ENCODE measurements around the gene GPR68.
"Not testable (repeated sequence)": the region's sequence is repeated elsewhere in the genome, so short reads cannot be mapped to it uniquely, and the experiment has no call there.

Gene GPR68

DNA sequence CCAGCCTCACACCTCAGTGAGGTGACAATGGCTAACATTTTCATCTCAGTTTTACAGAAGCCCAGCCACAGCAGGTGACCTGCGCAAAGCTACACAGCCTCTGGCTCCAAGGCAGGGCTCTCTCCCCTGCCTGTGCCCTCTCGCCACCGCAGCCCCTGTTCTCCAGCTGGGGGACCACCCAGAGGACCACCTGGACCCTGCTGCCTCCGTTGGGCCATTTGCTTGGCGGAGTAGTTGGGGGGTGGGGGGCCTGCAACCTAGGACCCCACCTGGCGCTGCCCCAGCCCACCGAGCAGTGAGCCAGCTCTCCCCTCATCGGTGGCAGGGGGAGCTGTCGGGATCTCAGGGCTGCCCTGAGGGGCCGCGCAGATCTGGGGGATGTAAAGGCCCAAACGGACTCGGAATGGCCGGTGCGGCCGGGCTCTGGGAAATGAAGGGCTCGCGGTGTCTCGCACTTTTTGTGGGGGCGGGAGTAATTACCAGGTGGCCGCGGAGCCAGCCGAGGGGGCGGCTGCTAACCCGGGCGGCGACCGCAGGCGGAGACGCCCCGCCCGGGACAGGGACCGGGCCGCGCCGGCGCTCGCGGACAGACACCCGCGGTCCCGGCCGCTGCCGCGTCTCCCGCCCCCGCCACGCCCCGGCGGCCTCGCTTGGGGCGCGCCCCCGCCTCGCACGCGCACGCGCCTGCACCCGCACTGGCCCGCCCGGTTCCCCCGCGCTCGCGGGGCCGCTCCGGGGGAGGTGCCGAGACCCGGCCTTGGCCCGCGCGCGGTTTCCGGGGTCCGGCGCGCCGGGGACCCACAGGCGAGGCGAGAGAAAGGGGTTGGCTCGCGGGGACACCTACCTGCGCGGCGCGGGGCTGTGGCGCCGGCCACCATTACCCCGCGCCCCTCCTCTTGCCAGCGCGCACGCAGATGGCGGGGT is 8.6 kb upstream of the GPR68 start:
- DNase-seq (ENCODE audit: low read depth, low spot score), result no peak

DNA sequence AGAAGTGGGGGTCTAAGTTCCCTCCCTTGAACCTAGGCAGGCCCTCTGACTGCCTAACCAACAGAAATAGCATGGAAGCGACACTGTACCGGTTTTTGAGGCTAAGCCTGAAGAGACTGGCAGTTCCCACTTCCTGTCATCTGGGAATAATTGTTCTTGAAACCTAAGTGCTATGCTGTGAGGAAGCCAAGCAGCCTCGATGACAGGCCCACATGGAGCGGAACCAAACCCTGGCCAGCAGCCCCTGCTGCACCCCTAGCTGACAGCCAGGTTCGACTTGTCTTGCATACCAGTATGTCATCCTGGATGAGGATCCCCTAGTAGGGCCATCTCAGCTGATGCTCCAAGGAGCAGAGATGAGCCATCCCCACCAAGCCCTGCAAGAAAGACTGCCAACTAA is 6.4 kb upstream of the GPR68 start:
- DNase-seq (ENCODE audit: low read depth, low spot score), result no peak

DNA sequence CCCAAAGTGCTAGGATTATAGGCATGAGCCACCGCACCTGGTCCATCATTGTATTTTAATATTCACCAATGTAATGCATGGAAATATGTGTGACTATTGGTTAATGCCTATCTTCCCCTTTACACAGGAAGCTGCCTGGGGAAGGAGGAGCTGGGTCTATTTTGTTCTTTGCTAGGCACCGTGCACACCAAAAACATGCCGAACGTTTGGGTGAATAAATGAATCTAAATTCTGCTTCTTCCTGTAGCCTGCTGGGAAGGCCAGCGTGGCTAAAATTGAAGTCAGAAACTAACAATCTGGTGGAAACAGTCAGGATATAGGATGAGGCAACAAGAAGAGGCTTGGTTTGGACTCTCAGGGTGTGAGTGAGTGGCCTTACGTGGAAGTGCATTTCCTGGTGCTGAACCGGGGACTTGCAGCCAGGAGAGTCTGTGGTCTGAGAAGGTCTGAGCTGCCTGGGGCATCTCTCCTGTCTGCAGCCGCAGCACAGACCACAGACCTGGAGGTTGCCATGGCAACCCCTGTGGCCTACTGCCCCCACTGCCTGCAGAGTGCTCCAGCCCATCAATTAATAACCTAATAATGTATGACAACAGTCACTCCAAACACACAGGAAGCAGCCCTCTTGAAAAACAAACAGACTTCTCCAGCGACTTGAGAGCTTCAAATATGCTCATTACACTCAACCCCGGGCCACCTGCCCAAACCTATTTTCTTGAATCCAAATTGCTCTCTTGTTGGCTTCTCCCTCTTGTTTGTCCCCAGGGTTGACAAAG is 5.5 kb upstream of the GPR68 start:
- DNase-seq (ENCODE audit: low read depth, low spot score), result no peak

DNA sequence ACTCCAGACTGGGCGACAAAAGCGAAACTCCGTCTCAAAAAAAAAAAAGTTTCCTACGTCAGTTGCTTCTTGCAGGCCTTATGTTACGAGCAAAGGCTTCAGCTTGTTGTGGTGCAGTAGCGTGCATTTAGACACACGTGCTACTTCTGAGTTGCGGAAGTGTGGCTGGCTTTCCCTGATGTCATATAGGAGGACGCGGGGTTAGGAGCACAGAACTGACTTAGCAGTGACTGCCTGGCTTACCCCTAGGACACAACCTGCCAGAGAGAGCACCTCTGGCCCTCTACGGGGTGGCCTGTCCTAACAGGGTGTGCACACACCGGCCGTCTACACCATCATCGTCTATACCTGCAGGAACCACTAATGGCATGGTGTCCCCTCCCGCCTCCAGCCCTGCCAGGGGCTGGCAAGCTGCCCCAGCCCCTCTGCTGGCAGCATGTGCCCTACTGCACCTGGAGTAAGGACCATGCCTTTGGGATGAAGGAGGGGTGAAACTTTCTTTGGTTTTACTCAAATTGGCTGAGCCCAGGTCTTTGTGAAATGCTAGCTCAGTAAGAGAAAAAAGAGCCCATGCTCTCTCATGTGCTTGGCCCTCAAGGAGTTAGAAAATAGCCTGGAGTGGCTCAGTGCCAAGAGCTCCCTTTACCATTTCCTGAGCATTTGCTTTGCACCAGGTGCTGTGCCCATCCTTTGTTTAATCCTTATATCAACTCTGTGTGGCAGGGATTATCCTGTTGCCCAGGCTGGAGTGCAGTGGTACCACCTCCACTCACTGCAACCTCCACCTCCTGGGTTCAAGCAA is 1.7 kb upstream of the GPR68 start:
- no peak for DNase-seq (ENCODE audit: low read depth, low spot score)

DNA sequence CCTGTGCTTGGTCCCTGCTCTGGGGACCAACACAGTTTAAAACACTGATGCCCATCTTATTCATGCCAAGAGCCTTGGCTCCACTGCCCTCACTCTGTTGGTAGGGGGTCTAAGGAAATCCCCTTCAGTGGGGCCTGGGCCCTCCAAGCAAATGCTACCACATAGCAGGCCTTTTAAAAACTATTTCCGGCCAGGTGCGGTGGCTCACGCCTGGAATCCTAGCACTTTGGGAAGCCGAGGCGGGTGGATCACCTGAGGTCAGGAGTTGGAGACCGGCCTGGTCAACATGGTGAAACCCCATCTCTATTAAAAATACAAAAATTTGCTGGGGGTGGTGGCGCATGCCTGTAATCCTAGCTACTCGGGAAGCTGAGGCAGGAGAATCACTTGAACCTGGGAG is 1.1 kb upstream of the GPR68 start:
- not testable (repeated sequence) for DNase-seq (ENCODE audit: low read depth, low spot score)

DNA sequence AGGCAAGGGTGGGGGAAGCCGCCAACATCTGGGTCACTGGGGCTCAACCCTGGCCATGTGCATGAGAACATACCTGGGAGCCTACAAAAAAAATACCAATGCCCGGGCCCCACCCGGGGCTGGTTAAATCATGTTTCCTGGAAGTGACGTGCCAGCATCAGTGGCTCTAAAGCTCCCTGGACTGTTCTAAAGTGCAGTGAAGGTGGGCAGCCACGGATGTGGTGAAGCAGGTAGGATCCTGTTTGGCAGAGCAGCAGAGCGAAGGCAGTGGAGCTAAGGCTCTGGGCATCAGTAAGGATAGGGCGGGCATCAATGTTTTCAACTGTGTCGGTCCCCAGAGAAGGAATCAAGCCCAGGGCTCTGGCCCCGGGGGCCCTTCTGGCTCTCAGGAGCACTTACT is 525 bp upstream of the GPR68 start:
- no peak for DNase-seq (ENCODE audit: low read depth, low spot score)

DNA sequence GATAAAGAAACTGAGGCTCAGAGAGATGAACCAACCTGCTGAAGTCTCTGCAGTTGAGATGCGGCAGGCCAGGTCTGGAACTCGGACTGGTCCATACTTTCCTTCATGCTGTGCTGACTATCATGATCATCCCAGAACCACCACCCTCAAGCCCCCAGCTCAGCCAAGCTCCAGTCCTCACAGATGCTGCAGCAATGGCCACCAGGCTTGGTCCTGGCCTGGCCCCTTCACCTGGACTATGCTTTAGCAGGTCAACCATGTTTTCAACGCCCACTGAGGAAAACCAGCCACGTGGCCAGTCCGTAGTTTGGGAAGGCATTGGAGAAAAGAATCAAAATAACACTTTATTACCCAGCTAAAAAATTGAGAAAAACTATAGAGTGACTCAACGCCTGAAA is 1.4 kb downstream of the GPR68 start:
- DNase-seq (ENCODE audit: low read depth, low spot score), result no peak

DNA sequence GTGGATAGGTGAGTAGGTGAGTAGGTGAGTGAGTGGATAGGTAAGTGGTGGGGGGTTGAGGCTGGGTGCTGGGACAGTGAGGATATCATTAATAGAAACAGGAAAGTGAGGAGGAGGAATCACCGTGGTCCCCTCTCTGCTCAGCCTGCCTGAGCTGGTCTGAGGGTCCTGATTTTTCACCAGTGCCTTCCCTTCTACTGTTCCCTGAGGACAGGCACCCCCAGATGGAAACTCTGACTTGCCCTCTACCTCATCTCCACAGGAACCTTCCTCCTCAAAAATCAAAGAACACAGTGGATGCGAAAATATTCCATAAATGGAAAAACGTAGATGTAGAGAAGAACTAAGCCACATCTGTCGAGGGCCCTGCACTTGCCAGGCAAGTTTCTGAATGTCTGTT is 1.9 kb downstream of the GPR68 start:
- DNase-seq (ENCODE audit: low read depth, low spot score), result no peak

DNA sequence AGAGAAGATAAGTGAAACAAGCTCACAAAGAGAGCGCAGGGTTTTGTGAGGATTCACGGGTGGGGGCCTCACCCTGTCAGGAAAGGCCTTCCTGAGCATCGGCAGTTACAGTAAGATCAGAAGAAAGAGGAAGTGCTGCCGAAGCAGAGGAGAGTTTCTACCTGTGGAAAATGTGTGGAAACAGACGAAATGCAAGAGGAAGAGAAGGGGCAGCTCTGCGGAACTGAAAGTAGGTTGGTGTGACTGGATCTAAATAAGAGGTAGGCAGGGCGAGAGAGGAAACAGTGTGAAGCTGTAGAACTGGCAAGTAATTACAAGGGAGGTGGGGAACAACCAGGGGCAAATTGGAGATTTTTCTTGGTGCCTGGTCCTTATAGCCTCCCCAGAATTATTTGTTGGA is 2.6 kb downstream of the GPR68 start:
- no peak for DNase-seq (ENCODE audit: low read depth, low spot score)

DNA sequence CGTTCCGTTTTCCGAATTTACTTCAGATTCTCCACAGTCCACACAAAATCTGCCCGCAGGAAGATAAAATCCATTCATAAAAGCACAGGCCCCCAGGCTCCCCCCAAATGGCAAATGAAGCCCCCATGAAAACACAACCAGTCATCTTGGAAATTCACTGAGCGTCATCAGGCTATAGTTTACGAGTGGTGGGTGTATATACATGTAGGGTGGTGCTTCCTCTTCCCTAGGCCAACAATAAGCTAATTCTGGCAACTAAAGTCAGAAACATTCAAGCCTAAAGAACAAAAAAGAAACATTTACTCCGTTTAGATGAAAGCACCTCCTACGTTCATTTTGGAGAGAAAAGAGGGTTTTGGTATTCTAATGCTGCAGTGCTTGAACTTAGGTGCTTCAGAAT is 5.8 kb downstream of the GPR68 start:
- no peak for DNase-seq (ENCODE audit: low read depth, low spot score)

DNA sequence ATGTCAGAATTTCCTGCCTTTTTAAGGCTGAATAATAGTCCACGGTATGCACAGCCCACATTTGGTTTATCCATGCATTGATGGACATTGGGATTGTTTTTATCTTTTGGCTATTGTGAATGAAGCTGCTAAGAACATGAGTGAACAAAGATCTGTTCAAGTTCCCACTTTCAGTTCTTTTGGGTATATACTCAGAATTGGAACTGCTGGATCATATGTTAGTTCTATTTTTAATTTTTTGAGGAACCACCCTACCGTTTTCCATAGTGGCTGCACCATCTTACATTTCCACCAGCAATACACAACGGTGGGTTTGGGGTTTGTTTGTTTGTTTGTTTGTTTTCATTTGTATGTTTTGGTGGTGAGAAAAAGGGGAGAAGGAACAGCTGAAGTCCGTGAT is 6.4 kb downstream of the GPR68 start:
- no peak for DNase-seq (ENCODE audit: low read depth, low spot score)

DNA sequence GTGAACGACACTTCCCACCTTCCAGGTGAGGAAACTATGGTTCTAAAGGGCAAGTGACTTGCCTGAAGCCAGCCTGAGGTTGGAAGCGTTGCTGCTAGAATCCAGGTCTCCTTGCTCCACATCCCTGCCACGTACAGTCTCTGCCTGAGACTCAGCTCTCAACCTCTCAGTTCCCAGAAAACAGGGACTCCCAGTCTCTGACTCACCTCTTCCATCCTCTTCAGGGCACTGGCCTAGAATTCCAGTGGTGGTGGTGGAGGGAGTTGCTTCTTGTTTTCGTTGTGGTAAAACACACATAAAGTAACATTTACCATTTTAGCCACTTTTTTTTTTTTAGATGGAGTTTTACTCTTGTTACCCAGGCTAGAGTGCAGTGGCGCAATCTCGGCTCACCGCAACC is 7.3 kb downstream of the GPR68 start:
- no peak for DNase-seq (ENCODE audit: low read depth, low spot score)

DNA sequence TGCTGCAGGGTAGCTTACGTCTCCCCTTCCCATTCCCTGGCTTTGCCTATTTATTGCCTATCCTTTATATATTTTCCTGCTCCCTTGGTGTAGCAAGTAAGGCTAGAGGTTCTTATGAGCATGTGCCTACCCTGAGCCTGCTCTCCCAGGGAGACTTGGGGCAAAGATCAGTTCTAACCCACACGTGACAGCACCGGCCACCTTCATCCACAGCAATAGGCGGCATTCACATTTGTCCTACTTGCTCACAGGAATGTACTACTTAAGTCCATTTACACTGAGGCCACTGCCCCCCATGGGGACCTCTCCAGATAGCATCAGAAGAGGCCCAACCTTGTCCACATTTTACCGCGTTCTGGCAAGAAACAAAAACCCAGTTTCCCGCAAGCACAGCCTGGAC is 8.7 kb downstream of the GPR68 start:
- DNase-seq (ENCODE audit: low read depth, low spot score), result no peak

DNA sequence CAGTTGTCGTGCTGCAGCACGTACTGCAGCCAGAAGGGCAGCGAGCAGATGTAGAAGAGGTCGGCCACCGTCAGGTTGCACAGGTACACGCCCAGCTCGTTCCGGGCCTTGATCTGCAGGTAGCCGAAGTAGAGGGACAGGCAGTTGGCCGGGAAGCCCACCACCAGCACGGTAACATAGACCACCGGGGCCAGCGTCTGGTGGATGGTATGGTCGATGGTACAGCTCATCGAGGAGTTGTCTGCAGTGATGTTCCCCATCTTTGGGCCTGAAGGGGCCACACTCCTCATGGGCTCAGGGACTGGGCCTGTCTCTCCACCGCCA is 9.8 kb downstream of the GPR68 start:
- no peak for DNase-seq (ENCODE audit: low read depth, low spot score)

DNA sequence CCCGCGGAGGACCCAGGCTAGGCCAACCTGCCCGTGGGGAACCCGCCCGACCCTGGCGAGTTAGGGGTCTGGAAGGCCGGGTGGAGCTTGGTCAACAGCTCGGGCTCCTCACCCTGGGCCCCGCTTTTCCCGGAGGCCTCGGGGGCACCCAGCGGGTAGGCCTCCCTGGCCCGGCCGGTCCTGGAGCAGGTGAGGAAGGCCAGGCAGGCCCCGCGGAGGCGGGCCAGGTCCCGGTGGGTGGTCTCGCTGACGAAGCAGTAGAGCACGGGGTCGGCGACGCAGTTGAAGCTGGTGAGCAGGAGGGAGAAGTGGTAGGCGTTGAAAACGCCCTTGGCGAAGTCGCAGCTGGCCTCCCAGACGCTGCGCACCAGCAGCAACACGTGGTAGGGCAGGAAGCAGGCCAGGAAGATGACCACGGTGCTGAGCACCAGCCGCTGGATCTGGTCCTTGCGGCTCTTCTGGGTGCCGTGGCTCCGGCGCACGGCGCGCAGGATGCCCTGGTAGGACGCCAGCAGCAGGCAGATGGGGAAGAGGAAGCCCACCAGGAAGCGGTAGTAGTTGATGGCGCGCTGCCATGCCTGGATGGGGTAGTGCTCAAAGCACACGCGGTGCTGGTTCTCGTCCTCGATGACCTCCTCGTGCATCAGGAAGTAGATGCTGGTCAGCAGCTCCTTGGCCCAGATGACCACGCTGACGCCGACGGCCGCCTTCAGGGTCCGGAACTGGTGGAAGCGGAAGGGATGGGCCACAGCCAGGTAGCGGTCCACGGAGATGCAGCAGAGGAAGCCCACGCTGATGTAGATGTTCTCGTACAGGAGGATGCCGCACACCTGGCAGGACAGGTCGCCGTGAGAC is 10.3 kb downstream of the GPR68 start:
- no peak for DNase-seq (ENCODE audit: low read depth, low spot score)

DNA sequence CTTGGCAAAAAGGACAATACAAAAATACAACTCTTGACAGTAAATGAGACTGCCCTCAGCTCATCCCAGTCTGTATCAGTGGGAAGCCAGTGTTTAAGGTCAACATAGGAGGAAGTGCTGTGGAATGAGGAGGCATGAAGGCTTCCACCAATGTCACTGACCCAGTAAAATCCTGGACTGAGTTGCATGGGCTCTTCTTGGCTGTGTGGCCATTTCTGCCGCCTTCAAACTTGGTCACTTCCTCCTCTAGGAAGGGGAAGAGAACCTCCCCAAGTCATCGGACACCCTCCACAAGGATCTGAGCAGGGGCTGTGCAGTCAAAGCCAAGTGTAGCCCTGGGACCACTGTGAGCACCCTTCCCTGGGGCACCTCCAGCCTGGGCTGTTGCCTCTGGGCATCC is 11.9 kb downstream of the GPR68 start:
- DNase-seq (ENCODE audit: low read depth, low spot score), result no peak

DNA sequence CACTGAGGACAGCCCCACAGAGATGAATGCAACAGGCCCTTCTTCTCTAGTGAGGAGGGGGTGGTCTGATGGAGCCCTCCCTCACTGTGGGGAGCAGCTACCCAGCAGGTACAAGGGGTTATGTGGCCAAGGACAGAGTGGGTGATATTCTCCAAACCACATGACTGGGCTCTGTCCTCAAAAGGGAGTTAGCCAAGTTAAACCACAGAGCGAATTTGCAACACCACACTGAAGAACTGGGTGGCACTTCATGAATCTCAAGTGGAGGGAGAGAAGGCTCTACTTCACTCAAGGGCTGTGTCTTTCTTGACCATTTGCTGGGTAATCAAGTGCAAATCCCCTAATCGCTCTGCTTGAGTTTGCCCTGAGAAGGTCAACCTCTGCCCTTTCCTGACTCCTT is 12.5 kb downstream of the GPR68 start:
- no peak for DNase-seq (ENCODE audit: low read depth, low spot score)

DNA sequence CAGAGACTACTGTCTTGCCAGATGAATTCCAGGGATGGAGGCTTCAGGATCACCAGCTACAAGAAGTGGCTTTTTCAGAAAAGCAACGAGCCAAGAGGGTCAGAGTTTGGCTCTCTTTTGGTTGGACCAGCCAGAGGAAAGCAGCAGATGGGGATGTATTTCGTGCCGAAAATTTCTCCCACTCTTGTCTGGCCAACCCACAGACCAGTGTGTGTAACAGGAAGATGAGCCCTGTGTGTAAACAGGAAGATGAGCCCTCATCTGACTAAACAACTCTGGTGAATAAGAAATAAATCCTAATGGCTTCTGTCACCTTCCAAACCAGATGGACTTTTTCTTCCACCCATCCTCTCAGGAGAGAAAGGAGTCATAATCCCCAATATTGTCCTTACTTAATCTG is 13.1 kb downstream of the GPR68 start:
- DNase-seq (ENCODE audit: low read depth, low spot score), result no peak

DNA sequence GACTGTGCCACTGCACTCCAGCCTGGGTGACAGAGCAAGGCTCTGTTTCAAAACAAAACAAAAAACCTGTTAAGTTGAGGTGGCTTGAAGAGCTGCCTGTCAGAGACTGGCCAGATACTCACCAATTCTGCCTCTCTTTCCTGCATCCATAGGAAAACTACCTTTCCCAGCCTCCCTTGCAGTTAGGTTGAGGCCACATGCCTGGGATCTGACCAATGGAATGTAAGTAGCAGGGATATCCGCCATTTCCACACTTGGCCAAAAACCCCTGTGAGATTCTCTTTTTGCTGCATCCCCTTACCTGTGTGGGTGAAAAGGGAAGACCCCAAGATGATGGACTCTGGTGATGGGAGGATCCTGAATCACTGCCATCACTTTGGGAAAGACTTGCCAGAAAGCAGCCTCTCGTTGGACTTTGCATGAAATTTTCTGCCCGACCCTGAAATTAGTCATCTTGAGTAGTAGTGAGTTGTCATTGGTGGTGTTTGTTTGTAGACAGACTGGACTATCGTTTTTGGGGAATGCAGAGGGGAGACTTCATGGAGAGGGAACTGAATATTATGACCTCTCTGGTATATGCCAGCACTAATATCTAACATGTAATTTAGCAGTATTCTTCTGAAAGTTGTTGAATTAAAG is 14.0 kb downstream of the GPR68 start:
- DNase-seq (ENCODE audit: low read depth, low spot score), result no peak

DNA sequence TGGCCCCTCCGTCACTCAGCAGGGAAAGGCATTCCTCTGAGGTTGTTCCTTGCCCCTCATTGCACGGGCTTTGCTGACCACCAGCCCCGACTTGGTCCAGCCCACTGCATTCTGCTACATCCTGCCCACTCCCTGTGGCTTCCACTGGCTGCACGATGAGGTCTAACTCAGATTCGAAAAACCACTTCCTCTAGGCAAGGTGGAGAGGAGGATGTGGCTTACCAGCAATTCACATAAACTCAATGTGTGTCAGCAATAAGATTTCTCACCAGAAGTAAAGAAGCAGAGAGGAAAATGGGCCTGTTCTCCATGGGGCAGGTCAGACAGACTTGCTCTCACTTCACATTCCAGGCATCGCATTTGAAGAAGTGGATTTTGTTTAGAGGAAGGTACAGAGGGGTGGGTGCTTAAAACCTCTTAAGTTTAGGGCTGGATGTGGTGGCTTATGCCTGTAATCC is 14.7 kb downstream of the GPR68 start:
- DNase-seq (ENCODE audit: low read depth, low spot score), result no peak

DNA sequence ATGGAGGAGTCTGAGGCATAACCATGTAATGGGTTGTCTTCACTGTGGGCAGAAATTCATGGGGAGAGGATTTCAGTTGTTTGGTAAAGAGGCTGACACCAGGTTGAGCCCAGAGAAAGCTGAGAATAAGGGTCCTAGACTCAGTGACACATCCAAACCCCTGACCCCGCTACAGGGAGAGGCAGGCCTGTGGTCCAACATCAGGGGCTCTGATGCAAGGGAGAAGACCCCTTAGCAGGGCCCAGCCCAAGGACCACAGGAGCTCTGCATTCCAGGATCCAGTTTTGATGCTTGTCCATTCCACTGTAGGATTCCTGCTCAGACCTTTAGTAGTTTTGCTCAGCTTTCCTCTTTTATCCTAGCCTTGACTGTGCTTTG is 15.5 kb downstream of the GPR68 start:
- no peak for DNase-seq (ENCODE audit: low read depth, low spot score)
